CD4-positive, alpha-beta T cell treated with Interleukin-15 for 1 hour (primary cell): ENCODE data around the gene HSFX4.
"Not testable (repeated sequence)": the region's sequence is repeated elsewhere in the genome, so short reads cannot be mapped to it uniquely, and the experiment has no call there.

ENCODE experiments used
- DNase-seq: peaks from one replicate; pipeline ENCODE4 v3.0.0-alpha.2; 2020

HSFX4 gene, protein sequence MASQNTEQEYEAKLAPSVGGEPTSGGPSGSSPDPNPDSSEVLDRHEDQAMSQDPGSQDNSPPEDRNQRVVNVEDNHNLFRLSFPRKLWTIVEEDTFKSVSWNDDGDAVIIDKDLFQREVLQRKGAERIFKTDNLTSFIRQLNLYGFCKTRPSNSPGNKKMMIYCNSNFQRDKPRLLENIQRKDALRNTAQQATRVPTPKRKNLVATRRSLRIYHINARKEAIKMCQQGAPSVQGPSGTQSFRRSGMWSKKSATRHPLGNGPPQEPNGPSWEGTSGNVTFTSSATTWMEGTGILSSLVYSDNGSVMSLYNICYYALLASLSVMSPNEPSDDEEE

DNA sequence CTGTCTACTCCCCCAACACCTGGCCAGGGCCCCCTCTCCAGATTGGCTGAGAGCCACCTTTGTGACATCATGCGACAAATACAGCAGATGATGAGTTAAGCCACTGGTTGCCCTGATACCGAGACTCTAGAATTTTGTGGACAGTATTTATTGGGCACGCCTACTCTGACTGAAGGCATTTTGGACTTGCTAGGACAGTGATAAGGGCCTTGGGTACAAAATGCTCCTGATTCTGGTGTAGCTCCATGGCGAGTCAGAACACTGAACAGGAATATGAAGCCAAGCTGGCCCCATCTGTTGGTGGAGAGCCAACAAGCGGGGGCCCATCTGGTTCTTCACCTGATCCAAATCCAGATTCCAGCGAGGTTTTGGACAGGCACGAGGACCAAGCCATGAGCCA is at the start of gene HSFX4:
HSFX4 (plus strand) TSS at position 174 of the 400 bp plus-strand sequence; CDS start at position 246, 72 bp downstream.
- DNase-seq = not testable (repeated sequence)

GRCh38 chrX:149881081-149881711 is 48.2 kb upstream of the HSFX4 start, which contains the start of gene MAGEA8:
MAGEA8 (plus strand) TSS chrX:149881183; CDS start chrX:149884273, 3,090 bp downstream.
- peak; percentile 10 for DNase-seq

DNA sequence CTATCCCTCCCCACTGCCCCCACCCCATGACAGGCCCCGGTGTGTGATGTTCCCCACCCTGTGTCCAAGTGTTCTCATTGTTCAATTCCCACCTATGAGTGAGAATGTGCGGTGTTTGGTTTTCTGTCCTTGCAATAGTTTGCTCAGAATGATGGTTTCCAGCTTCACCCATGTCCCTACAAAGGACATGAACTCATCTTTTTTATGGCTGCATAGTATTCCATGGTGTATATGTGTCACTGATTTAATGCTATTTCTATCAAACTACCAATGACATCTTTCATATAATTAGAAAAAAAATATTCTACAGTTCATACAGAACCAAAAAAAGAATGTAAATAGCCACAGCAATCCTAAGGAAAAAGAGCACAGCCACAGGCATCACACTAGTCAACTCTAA is 38.5 kb upstream of the HSFX4 start:
- DNase-seq = not testable (repeated sequence)

- no peak for DNase-seq
Measured at GRCh38 chrX:149898554-149898953, 30.8 kb upstream of the HSFX4 start.

GRCh38 chrX:149903889-149904748 is 25.3 kb upstream of the HSFX4 start:
- DNase-seq = no peak

- no peak for DNase-seq
Measured at GRCh38 chrX:149908308-149908707, 21.1 kb upstream of the HSFX4 start.

- DNase-seq = no peak
Measured at GRCh38 chrX:149908727-149909126, 20.6 kb upstream of the HSFX4 start.

- DNase-seq = no peak
Measured at GRCh38 chrX:149909324-149910177, 19.8 kb upstream of the HSFX4 start.

- no peak for DNase-seq
Measured at GRCh38 chrX:149910178-149910695, 19.1 kb upstream of the HSFX4 start.

- no peak for DNase-seq
Measured at GRCh38 chrX:149916745-149917392, 12.5 kb upstream of the HSFX4 start.

DNA sequence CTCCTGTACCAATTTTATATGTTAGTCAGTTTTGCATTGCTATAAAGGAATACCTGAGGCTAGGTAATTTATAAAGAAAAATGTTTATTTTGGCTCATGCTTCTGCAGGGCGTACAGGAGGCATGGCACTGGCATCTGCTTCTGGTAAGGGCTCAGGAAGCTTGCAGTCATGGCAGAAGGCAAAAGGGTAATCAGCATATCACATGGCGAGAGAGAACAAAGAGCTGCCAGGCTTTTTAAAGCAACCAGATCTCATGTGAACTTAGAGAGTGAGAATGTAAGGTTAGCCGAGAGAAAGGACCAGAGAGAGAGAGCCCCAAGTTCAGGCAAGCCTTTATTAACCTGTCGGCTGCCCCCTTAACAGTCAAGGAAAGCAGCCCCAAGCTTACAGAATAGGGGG is 5.5 kb upstream of the HSFX4 start:
- DNase-seq = not testable (repeated sequence)

DNA sequence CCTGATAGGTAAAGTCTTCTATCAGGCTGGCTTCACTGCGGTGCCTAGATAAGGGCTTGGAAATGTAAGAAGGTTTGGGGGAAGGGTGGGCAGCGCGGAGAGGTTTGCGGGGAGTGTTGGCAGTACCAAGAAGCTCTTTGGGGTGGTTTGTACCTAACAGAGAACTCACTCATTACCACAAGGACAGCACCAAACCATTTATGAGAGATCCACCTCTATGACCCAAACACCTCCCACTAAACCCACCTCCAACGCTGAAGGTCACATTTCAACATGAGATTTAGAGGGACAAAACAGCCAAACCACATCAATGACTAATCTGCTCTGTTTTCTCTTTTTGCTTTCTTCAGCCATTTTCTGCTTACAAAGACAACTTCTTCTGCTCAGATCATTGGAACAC is 4.9 kb upstream of the HSFX4 start:
- not testable (repeated sequence) for DNase-seq

- DNase-seq = not testable (repeated sequence)
Measured at GRCh38 chrX:149927245-149927963, 2.0 kb upstream of the HSFX4 start.

GRCh38 chrX:149927964-149928258 is 1.5 kb upstream of the HSFX4 start:
- DNase-seq = not testable (repeated sequence)

GRCh38 chrX:149928635-149929034 is 738 bp upstream of the HSFX4 start:
- not testable (repeated sequence) for DNase-seq

DNA sequence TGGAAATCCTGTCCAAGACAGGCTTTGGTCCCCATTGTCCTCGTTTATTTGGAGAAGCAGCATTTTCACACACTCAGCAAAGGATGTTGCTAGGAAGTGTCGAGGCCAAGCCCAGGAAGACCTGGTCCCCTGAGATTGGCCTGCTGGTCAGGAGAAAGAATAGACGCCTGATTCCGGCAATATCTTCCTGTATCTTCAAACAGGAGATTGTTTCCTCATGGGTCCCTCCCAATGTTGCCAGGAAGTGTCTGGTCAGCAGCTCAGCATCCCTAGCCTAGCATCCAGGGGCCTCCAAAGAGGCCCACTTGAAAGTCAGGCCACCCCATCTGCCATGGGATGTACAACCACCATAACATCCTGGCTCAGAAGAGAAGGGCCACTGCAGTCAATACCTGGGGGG is 2.0 kb downstream of the HSFX4 start:
- not testable (repeated sequence) for DNase-seq

GRCh38 chrX:149932150-149932549 is 2.8 kb downstream of the HSFX4 start:
- not testable (repeated sequence) for DNase-seq

DNA sequence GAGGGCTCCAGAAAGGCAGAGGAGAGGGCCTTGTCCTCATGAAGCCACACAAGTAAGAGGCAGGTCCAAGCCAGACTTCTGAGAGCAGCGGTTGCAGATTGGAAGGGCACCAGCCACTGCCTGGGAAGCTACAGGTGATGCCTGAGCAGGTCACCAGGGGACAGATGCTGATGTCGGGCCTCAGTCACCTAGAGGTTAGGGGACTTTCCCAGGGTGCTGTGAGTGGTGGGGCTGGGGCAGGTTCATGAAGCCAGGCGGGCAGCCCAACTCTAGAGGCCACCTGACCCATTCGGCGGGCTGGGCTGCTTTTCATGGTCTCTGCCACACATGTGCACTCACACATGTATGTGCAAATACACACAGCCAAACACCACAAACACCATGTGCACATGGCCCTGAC is 3.6 kb downstream of the HSFX4 start:
- not testable (repeated sequence) for DNase-seq

- DNase-seq = not testable (repeated sequence)
Measured at GRCh38 chrX:149933547-149933946, 4.2 kb downstream of the HSFX4 start.

GRCh38 chrX:149937328-149937727 is 8.0 kb downstream of the HSFX4 start:
- DNase-seq = not testable (repeated sequence)

DNA sequence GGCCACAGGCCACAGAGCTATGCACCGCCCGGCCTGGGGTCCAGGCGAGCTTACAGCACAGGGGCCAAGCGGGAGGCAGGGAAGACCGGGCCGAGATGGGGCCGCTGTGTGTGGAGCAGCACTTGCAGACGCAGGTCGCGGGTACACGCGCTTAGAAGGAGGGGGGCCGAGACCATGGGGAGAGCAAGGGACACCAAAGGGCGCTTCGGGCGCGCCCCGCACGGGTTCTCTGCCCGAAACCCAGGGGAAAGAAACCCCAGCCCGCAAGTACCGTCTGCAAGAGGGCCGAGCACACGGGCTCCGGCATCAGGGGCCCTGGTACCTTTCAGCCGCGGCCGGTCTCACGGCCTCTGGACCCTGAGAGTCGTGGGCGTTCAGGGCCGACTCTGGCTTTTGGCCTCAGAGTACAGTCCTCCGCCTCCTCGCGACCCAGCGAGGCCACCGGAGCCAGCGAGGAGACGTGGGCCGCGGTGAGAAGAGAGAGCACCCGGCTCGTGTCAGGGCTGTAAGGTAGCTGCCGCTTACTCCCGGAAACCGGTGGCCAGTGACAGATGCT is 8.6 kb downstream of the HSFX4 start:
- DNase-seq = peak; percentile 18
